HEK293 (cell line): ENCODE data around the gene NHS.

Experiments used
- CTCF ChIP-seq: fragments of 450-650 bp; formaldehyde crosslinking; IDR thresholded peaks from 2 replicates; pipeline ENCODE4 v1.5.1; 2016; ENCODE audit warnings: missing biosample characterization, missing genetic modification characterization
- SETDB1 ChIP-seq: IDR thresholded peaks from one replicate; pipeline ENCODE4 v1.6.1; 2017; ENCODE audit warnings: mild to moderate bottlenecking, low read length, moderate library complexity, mixed read lengths; ENCODE audit not compliant: insufficient read length
- ZFHX2 ChIP-seq: fragments of 450-650 bp; formaldehyde crosslinking; conservative IDR thresholded peaks from 2 replicates; pipeline ENCODE4 v1.5.1; 2016; ENCODE audit warnings: missing biosample characterization, missing genetic modification characterization

GRCh38 chrX:17656035-17656418 lies 281.0 kb downstream of the NHS start:
- TF ChIP-seq SETDB1 (no peak), CTCF (tag by site-specific recombination) (no peak), ZFHX2 (tag by site-specific recombination) (no peak)
